ENCODE data around the gene ACOXL.

ACOXL gene

DNA sequence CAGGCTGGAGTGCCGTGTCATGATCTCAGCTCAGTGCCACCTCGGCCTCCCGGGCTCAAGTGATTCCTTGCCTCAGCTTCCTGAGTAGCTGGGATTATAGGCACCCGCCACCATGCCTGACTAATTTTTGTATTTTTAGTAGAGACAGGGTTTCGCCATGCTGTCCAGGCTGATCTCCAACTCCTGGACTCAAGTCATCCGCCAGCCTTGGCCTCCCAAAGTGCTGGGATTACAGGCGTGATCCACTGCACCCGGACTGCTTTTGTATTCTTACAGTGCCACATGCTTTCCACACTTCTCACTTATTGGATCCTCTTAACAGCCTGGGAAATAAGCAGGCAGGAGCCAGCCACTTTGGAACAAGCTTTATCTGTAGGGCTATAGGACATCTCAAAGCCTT, 363.1 kb downstream of the ACOXL start:
- H3K4me3 ChIP-seq (ENCODE audit: insufficient read depth, low read length, poor library complexity, severe bottlenecking) = no peak overlapping the region
- H4K20me1 ChIP-seq (ENCODE audit: low read depth, low read length) = no peaks in the 10 kb centered on the region
- no peaks in the 10 kb centered on the region for H3K79me2 ChIP-seq (ENCODE audit: insufficient read depth, low read length)
- no peaks in the 10 kb centered on the region for H3F3A ChIP-seq (ENCODE audit: insufficient read depth)
- no peaks in the 10 kb centered on the region for H3K27me3 ChIP-seq (ENCODE audit: low read length)
- no peak overlapping the region for H2AFZ ChIP-seq (ENCODE audit: low read depth, low read length, severe bottlenecking)
- H3K9me2 ChIP-seq (replicated peaks; ENCODE audit: insufficient read depth, low read length) = no peaks in the 10 kb centered on the region
- H3K36me3 ChIP-seq (ENCODE audit: low read length) = no peaks in the 10 kb centered on the region
- H3K9ac ChIP-seq (ENCODE audit: low read length) = no peak overlapping the region
- no peaks in the 10 kb centered on the region for H3K9me3 ChIP-seq (ENCODE audit: insufficient read depth, low read length)
- H3K27ac ChIP-seq (ENCODE audit: low read depth, low read length) = no peak overlapping the region
- TF ChIP-seq EZH2phosphoT487 (conservative IDR thresholded peaks at IDR 0.05; ENCODE audit: low read length) = no peak
- TF ChIP-seq, protein P1, sequence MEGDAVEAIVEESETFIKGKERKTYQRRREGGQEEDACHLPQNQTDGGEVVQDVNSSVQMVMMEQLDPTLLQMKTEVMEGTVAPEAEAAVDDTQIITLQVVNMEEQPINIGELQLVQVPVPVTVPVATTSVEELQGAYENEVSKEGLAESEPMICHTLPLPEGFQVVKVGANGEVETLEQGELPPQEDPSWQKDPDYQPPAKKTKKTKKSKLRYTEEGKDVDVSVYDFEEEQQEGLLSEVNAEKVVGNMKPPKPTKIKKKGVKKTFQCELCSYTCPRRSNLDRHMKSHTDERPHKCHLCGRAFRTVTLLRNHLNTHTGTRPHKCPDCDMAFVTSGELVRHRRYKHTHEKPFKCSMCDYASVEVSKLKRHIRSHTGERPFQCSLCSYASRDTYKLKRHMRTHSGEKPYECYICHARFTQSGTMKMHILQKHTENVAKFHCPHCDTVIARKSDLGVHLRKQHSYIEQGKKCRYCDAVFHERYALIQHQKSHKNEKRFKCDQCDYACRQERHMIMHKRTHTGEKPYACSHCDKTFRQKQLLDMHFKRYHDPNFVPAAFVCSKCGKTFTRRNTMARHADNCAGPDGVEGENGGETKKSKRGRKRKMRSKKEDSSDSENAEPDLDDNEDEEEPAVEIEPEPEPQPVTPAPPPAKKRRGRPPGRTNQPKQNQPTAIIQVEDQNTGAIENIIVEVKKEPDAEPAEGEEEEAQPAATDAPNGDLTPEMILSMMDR (IDR thresholded peaks at IDR 0.05; ENCODE audit: insufficient read depth, low read length, poor library complexity, severe bottlenecking) = no peak
- no peak overlapping the region for H3K4me2 ChIP-seq (ENCODE audit: low read depth, low read length, poor library complexity, severe bottlenecking)

DNA sequence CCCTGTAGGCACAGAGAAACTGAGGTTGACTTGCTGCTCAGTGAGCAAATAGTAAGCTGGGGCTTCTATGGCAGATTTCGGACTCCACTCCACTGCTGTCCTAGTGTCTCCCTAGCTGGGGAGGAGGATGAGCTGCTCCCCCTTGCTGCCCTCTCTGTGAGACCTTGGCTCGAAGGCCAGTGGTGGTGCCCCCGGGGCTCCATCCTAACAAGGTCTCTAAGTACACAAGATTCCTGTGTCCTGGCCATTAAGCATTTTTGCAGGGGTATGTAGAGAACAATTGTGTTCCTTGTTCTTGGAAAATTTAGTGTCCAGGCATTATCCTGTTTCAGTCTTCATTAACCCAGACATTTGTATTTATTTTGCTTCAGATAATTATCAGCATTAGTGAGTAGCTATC, 367.0 kb downstream of the ACOXL start:
- Histone ChIP-seq H4K20me1 (ENCODE audit: low read depth, low read length) (no peaks in the 10 kb centered on the region), H3K27ac (ENCODE audit: low read depth, low read length) (no peak overlapping the region), H3K9me3 (ENCODE audit: insufficient read depth, low read length) (no peaks in the 10 kb centered on the region), H3K4me3 (ENCODE audit: insufficient read depth, low read length, poor library complexity, severe bottlenecking) (no peak overlapping the region), H2AFZ (ENCODE audit: low read depth, low read length, severe bottlenecking) (no peak overlapping the region), H3K4me2 (ENCODE audit: low read depth, low read length, poor library complexity, severe bottlenecking) (no peak overlapping the region), H3K27me3 (ENCODE audit: low read length) (no peaks in the 10 kb centered on the region), H3K9ac (ENCODE audit: low read length) (no peak overlapping the region), H3K36me3 (ENCODE audit: low read length) (no peaks in the 10 kb centered on the region), H3K79me2 (ENCODE audit: insufficient read depth, low read length) (no peaks in the 10 kb centered on the region), H3K9me2 (replicated peaks; ENCODE audit: insufficient read depth, low read length) (no peaks in the 10 kb centered on the region), H3F3A (ENCODE audit: insufficient read depth) (no peaks in the 10 kb centered on the region)
- TF ChIP-seq, protein P1 (IDR thresholded peaks at IDR 0.05; ENCODE audit: insufficient read depth, low read length, poor library complexity, severe bottlenecking) = no peak
- TF ChIP-seq EZH2phosphoT487 (conservative IDR thresholded peaks at IDR 0.05; ENCODE audit: low read length) = no peak

DNA sequence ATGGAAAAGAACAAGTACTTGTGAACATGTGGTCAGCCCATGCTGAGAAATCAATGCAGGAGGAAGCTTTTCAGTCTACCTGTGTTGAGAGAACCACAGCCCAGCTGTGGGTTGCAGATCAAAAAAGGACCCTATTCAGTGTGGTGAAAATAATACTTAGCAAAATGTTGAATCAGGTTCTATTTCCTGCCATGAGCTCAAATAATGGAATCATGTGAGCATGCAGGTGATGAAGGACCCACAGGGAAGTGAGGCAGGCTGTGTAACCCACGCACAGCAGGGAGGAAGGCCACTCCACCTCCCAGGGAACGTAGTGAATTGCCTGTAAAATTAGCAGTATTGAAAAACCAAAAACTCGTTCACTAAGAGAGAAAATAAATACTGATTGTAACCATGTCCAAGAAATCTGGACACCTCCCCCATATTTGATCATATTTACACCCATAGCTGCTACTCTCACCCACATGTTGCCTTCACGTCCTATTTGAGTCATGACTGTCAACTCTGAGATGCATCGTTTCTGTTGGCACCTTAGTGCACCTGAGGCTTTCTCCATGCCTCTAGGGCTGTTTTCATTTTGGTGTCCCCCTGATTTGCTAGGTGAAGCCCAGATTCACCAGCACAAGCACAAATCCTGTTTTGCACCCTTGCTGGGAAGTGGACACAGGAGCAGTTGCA, 367.9 kb downstream of the ACOXL start:
- Histone ChIP-seq H3K79me2 (ENCODE audit: insufficient read depth, low read length) (no peaks in the 10 kb centered on the region), H3K4me3 (ENCODE audit: insufficient read depth, low read length, poor library complexity, severe bottlenecking) (no peak overlapping the region), H3K27me3 (ENCODE audit: low read length) (no peaks in the 10 kb centered on the region), H3K27ac (ENCODE audit: low read depth, low read length) (no peak overlapping the region), H3F3A (ENCODE audit: insufficient read depth) (no peaks in the 10 kb centered on the region), H3K9me3 (ENCODE audit: insufficient read depth, low read length) (no peaks in the 10 kb centered on the region), H3K9ac (ENCODE audit: low read length) (no peak overlapping the region), H2AFZ (ENCODE audit: low read depth, low read length, severe bottlenecking) (no peak overlapping the region), H3K36me3 (ENCODE audit: low read length) (no peaks in the 10 kb centered on the region), H4K20me1 (ENCODE audit: low read depth, low read length) (no peaks in the 10 kb centered on the region), H3K4me2 (ENCODE audit: low read depth, low read length, poor library complexity, severe bottlenecking) (no peak overlapping the region), H3K9me2 (replicated peaks; ENCODE audit: insufficient read depth, low read length) (no peaks in the 10 kb centered on the region)
- no peak for TF ChIP-seq EZH2phosphoT487 (conservative IDR thresholded peaks at IDR 0.05; ENCODE audit: low read length)
- TF ChIP-seq, protein P1 (IDR thresholded peaks at IDR 0.05; ENCODE audit: insufficient read depth, low read length, poor library complexity, severe bottlenecking) = no peak
